Activated naive CD8-positive, alpha-beta T cell treated with anti-CD3 and anti-CD28 coated beads, Interleukin-2, amount 10 ng/mL, durations not matched to agents 7 days and 5 days (primary cell): ENCODE data around the gene DRC3. TPM values are rescaled to one million over a fixed set of nuclear protein-coding genes. Genes with fewer than 3 reads are reported as not detected.
"Not testable (repeated sequence)": the region's sequence is repeated elsewhere in the genome, so short reads cannot be mapped to it uniquely, and the experiment has no call there.

Experiments used
- ATAC-seq: fragments of 150-1000 bp; cut with Tn5 transposase; one replicate; pipeline ENCODE4 v1.10.0; 2021; ENCODE audit warnings: low read depth, moderate library complexity
- POLR2A ChIA-PET: fragments of 350-600 bp; sonication (Branson Sonifier 250); formaldehyde crosslinking; loops from one replicate; lab custom pipeline; 2021; ENCODE audit warnings: antibody characterized with exemption; lab: Charles Lee
- DNase-seq: peaks from one replicate; pipeline ENCODE4 v3.0.0; 2021
- H3K27ac Mint-ChIP-seq: one replicate; pipeline ENCODE4 v1.8.0; 2022; ENCODE audit warnings: mild to moderate bottlenecking, mixed read lengths
- H3K27me3 Mint-ChIP-seq: one replicate; pipeline ENCODE4 v1.8.0; 2022; ENCODE audit warnings: mild to moderate bottlenecking, moderate library complexity, mixed read lengths
- H3K36me3 Mint-ChIP-seq: one replicate; pipeline ENCODE4 v1.8.0; 2021; ENCODE audit warnings: mild to moderate bottlenecking, mixed read lengths
- H3K4me1 Mint-ChIP-seq: one replicate; pipeline ENCODE4 v1.8.0; 2021; ENCODE audit warnings: mixed read lengths
- H3K4me3 Mint-ChIP-seq: one replicate; pipeline ENCODE4 v1.8.0; 2022; ENCODE audit warnings: mild to moderate bottlenecking, moderate library complexity, mixed read lengths
- H3K9me3 Mint-ChIP-seq: one replicate; pipeline ENCODE4 v1.8.0; 2021; ENCODE audit warnings: mixed read lengths
- total RNA-seq, 2 experiments: library from RNA; stranded (reverse); gene quantifications; one replicate each; pipeline ENCODE4 v1.2.3, GENCODE V29; 2021

The DRC3 gene
- total RNA-seq, 2 experiments from 2014 or later: 0.67 to 0.77 TPM

DNA sequence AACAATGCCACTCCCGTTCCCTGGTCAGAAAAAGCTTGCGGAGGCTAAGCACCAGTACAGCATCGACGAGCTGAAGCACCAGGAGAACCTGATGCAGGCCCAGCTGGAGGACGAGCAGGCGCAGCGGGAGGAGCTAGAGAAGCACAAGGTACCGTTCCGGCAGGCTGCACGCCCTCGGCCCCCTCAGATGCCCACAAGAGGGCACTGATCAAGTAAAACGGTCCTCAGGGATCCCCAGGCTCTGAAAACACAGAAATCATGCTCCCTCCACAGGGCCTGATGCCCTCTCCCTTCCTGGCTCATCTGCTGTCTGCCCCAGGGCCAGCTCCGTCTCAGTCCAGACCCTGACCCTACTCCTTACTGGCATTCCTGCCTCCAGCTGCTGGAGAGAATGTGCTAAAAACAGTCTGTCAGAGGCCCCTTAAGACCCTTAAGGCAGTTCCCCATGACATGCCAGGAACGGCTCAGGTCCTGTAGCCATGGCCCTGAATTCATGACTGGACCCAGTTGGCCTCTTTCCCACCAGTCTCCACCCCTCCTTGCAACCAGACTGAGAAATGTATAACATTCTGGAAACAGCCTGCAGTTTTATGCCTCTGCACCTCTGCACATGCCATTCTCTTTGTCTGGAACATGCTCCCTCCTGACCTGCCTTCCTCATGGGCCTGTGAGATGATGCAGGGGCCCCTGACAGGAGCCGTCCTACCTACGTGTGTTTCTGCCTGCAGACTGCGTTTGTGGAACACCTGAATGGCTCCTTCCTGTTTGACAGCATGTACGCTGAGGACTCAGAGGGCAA lies 21.8 kb downstream of the DRC3 start:
- H3K27ac Mint-ChIP-seq: no peak overlapping the region
- peak; percentile 63 for ATAC-seq
- H3K4me1 Mint-ChIP-seq: no peaks in the 10 kb centered on the region

DNA sequence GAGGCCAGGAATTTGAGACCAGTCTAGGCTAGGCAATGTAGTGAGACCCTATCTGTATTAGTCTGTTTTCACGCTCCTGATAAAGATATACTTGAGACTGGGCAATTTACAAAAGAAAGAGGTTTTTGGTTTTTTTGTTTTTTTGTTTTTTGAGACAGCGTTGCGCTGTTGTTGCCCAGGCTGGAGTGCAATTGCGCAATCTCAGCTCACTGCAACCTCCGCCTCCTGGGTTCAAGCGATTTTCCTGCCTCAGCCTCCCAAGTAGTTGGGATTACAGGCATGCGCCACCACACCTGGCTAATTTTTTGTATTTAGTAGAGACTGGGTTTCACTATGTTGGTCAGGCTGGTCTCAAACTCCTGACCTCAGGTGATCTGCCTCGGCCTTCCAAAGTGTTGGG lies 23.2 kb downstream of the DRC3 start:
- H3K36me3 Mint-ChIP-seq, H3K4me1 Mint-ChIP-seq, DNase-seq, ATAC-seq, POLR2A ChIA-PET, H3K27ac Mint-ChIP-seq, H3K9me3 Mint-ChIP-seq, H3K27me3 Mint-ChIP-seq, H3K4me3 Mint-ChIP-seq: not testable (repeated sequence)

More for the DNA sequence above, 21.8 kb downstream of the DRC3 start:
- no peaks in the 10 kb centered on the region for H3K27me3 Mint-ChIP-seq
- no peak overlapping the region for H3K4me3 Mint-ChIP-seq
- H3K9me3 Mint-ChIP-seq: no peaks in the 10 kb centered on the region
- H3K36me3 Mint-ChIP-seq: no peaks in the 10 kb centered on the region
- POLR2A ChIA-PET: no interaction called here
- no peak for DNase-seq

GRCh38 chr17:17998934-17999333 lies 26.3 kb downstream of the DRC3 start:
- H3K4me3 Mint-ChIP-seq: no peak overlapping the region
- DNase-seq (no peak), ATAC-seq (no peak)
- H3K9me3 Mint-ChIP-seq: no peaks in the 10 kb centered on the region
- H3K27me3 Mint-ChIP-seq: no peaks in the 10 kb centered on the region
- H3K36me3 Mint-ChIP-seq: no peaks in the 10 kb centered on the region
- no peaks in the 10 kb centered on the region for H3K4me1 Mint-ChIP-seq
- POLR2A ChIA-PET: no interaction called here
- no peak overlapping the region for H3K27ac Mint-ChIP-seq

DNA sequence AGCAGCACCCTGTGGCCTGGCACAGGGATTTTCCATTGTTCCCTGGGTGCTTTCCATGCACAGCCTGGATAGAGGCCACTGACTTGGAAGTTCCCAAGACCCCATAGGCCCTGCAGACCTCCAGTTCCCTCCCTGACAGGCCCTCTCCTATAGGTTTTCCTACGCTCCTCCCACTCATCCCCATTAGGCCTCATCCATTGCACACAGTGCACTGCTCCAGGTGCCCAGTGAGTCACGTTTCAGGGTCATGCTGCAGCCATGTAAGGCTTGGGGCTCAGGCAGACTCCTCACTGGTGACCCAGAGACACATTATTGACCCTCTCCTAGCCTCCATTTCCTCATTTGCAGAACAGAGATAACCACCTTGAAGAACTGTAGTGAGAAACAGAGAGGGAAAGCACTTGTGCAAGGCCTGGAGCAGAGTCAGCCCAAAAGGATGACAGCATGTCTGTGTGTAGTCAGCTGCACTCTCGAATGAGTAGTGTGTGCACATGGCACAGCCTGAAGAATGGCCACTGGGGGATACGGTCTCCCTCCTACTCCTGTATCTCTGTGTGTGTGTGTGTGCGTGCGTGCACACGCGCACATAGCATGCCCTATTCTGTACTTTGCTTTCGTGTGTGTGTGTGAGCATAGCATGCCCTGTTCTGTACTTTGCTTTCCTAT lies 26.8 kb downstream of the DRC3 start:
- Mint-ChIP-seq H3K4me3 (no peak overlapping the region), H3K36me3 (no peaks in the 10 kb centered on the region), H3K27me3 (no peaks in the 10 kb centered on the region), H3K4me1 (no peaks in the 10 kb centered on the region), H3K9me3 (no peaks in the 10 kb centered on the region), H3K27ac (no peak overlapping the region)
- DNase-seq (no peak), ATAC-seq (no peak)
- POLR2A ChIA-PET: no interaction called here

DNA sequence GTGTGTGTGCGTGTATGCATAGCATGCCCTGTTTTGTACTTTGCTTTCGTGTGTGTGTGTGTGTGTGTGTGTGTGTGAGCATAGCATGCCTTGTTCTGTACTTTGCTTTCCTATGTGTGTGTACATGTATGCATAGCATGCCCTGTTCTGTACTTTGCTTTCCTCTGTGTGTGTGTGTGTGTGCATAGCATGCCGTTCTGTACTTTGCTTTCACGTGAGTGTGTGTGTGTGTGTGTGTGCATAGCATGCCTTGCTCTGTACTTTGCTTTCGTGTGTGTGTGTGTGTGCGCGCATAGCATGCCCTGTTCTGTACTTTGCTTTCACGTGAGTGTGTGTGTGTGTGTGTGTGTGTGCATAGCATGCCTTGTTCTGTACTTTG lies 27.4 kb downstream of the DRC3 start:
- DNase-seq: no peak
- no peak for ATAC-seq
- no peaks in the 10 kb centered on the region for H3K27me3 Mint-ChIP-seq
- no peaks in the 10 kb centered on the region for H3K36me3 Mint-ChIP-seq
- H3K27ac Mint-ChIP-seq: no peak overlapping the region
- no peak overlapping the region for H3K4me3 Mint-ChIP-seq
- POLR2A ChIA-PET: no interaction called here
- no peaks in the 10 kb centered on the region for H3K9me3 Mint-ChIP-seq
- H3K4me1 Mint-ChIP-seq: no peaks in the 10 kb centered on the region

GRCh38 chr17:18002171-18002570 lies 29.5 kb downstream of the DRC3 start:
- no peaks in the 10 kb centered on the region for H3K36me3 Mint-ChIP-seq
- no peaks in the 10 kb centered on the region for H3K9me3 Mint-ChIP-seq
- no peak overlapping the region for H3K4me3 Mint-ChIP-seq
- H3K4me1 Mint-ChIP-seq: peaks cover 6% of the 10 kb centered on the region
- no peak for DNase-seq
- H3K27me3 Mint-ChIP-seq: no peaks in the 10 kb centered on the region
- no peak overlapping the region for H3K27ac Mint-ChIP-seq
- ATAC-seq: no peak
- POLR2A ChIA-PET: no interaction called here

DNA sequence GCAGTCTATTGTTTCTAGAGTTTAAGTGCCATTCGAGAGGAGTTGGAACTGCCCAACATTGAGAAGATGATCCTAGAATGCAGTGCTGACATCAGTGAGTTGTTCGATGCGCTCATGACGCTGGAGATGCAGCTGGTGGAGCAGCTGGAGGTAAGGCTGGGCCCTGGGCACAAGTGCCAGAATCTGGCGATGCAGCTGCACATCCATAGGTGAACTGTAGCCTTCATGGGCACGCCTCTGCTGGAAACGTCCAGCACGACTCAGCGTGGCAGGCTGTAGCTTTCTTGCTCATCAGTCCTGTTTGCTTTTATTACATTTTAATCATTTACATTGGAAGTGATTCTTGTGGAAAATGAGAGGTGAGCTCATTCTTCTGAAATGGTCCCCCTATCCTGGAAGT lies 31.7 kb downstream of the DRC3 start:
- DNase-seq: no peak
- POLR2A ChIA-PET: no interaction called here
- Mint-ChIP-seq H3K4me3 (no peak overlapping the region), H3K27me3 (no peaks in the 10 kb centered on the region), H3K27ac (no peak overlapping the region), H3K36me3 (no peaks in the 10 kb centered on the region), H3K4me1 (peaks cover 6% of the 10 kb centered on the region), H3K9me3 (no peaks in the 10 kb centered on the region)
- no peak for ATAC-seq

- H3K27me3 Mint-ChIP-seq: no peaks in the 10 kb centered on the region
- DNase-seq (no peak), ATAC-seq (no peak)
- no peak overlapping the region for H3K4me3 Mint-ChIP-seq
- H3K9me3 Mint-ChIP-seq: no peaks in the 10 kb centered on the region
- POLR2A ChIA-PET: no interaction called here
- H3K4me1 Mint-ChIP-seq: peaks cover 6% of the 10 kb centered on the region
- no peaks in the 10 kb centered on the region for H3K36me3 Mint-ChIP-seq
- H3K27ac Mint-ChIP-seq: no peak overlapping the region
Measured at GRCh38 chr17:18004884-18005305, 32.2 kb downstream of the DRC3 start.

GRCh38 chr17:18005496-18005895 lies 32.8 kb downstream of the DRC3 start:
- no peak for ATAC-seq
- peaks cover 6% of the 10 kb centered on the region for H3K4me1 Mint-ChIP-seq
- H3K9me3 Mint-ChIP-seq: no peaks in the 10 kb centered on the region
- POLR2A ChIA-PET: no interaction called here
- H3K4me3 Mint-ChIP-seq: no peak overlapping the region
- no peaks in the 10 kb centered on the region for H3K36me3 Mint-ChIP-seq
- H3K27me3 Mint-ChIP-seq: no peaks in the 10 kb centered on the region
- H3K27ac Mint-ChIP-seq: no peak overlapping the region
- DNase-seq: no peak

DNA sequence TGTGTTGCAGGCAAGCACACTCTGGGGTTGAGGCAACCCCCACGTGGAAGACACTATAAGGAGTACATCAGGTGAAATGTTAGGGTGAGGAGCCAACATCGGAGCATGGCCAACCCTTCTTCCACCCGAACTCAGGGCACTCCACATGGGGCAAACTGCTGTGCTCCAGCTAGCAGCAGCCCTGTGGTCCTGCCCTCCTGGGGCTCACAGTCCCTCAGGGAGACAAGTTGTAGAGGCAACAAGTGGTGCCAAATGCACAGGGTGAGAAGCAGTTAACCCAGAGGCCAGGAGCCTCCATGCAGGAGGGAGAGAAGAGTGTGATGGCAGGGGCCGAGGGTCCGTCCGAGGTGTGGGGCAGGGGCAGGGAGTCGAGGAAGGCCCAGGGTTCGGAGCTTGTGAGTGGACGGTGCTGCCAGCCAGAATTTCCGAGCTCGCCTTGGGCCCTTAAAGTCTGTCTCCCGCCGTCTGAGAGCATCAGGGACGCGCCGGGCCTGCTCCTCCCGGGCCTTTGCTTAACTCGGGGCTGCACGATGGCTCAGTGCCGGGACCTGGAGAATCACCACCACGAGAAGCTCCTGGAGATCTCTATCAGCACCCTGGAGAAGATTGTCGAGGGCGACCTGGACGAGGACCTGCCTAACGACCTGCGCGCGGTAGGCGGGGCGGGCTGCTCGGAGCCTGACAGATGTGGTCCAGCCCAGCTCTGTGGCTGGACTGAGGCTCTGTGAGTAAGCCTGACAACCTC lies 34.0 kb downstream of the DRC3 start:
- Mint-ChIP-seq H3K27ac (peak overlapping the region; percentile 26), H3K9me3 (no peaks in the 10 kb centered on the region), H3K4me1 (peaks cover 6% of the 10 kb centered on the region), H3K4me3 (no peak overlapping the region), H3K27me3 (no peaks in the 10 kb centered on the region), H3K36me3 (no peaks in the 10 kb centered on the region)
- no peak for DNase-seq
- no peak for ATAC-seq
- POLR2A ChIA-PET: no interaction called here

DNA sequence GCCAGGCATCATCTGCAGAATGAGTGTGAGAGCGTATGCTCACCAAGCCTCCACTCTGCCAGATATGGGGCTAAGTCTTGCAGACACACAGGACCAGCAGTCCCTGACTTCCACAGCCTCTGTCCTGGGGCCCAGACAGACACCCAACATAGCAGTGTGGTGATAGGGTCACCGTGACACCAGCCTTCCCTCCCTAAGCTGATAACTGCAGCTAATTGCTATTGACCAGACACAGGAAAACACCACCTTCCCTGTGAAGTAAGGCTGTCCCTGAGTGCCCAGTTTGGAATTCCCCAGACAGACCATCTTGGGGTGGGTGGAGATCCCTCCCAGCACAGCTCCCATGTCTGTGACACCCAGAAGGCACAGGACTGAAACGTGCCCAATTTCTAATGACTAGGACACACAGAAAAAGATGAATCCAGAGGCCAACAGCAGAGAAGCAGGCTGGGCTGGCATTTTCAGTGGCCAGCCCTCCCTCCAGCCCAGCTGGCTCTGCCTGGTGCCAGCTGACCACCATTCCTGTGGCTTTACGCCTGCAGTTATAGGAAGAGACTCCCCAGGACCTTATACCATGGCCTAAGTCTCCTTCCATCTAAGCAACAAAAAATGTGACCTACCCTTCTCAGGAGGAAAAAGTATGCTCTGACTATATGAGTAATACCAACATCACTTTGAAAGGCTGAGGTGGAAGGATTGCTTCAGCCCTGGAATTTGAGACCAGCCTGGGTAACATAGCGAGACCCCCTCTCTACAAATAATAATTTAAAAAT lies 36.0 kb downstream of the DRC3 start:
- POLR2A ChIA-PET: no interaction called here
- no peak for DNase-seq
- no peak overlapping the region for H3K27ac Mint-ChIP-seq
- no peaks in the 10 kb centered on the region for H3K27me3 Mint-ChIP-seq
- peaks cover 6% of the 10 kb centered on the region for H3K4me1 Mint-ChIP-seq
- ATAC-seq: no peak
- no peaks in the 10 kb centered on the region for H3K9me3 Mint-ChIP-seq
- H3K36me3 Mint-ChIP-seq: no peaks in the 10 kb centered on the region
- no peak overlapping the region for H3K4me3 Mint-ChIP-seq

- POLR2A ChIA-PET: no interaction called here
- H3K9me3 Mint-ChIP-seq: no peaks in the 10 kb centered on the region
- no peak for ATAC-seq
- H3K27ac Mint-ChIP-seq: no peak overlapping the region
- H3K4me3 Mint-ChIP-seq: no peak overlapping the region
- no peaks in the 10 kb centered on the region for H3K36me3 Mint-ChIP-seq
- H3K27me3 Mint-ChIP-seq: no peaks in the 10 kb centered on the region
- peaks cover 6% of the 10 kb centered on the region for H3K4me1 Mint-ChIP-seq
- DNase-seq: no peak
Measured at GRCh38 chr17:18009609-18010420, 37.2 kb downstream of the DRC3 start.
